A549 (cell line): ENCODE data around the gene MYORG. TPM values are rescaled to one million over a fixed set of nuclear protein-coding genes. Genes with fewer than 3 reads are reported as not detected.
"Not testable (repeated sequence)": the region's sequence is repeated elsewhere in the genome, so short reads cannot be mapped to it uniquely, and the experiment has no call there.

Experiments used
- ATAC-seq, 2 experiments: fragments of 200-7000 bp in 1 of 2; fragments of >200 bp in 1 of 2; cut with Nextera tagmentation in 1 of 2; cut with Tn5 transposase in 1 of 2; 3 replicates each; pipeline versions ENCODE4 v1.8.0 to v1.9.1; 2018 to 2020; ENCODE audit warnings: mild to moderate bottlenecking in 1 of 2, moderate library complexity in 1 of 2
- CTCF ChIA-PET: fragments of 300-600 bp; sonication (Branson Sonifier 250); formaldehyde crosslinking; extraction: SDS; loops from one replicate; lab custom pipeline; 2021; ENCODE audit warnings: antibody characterized with exemption, inconsistent platforms; lab: Yijun Ruan, JAX
- POLR2A ChIA-PET: fragments of 350-600 bp; formaldehyde crosslinking; extraction: SDS; loops from one replicate; lab custom pipeline; 2021; ENCODE audit warnings: antibody characterized with exemption, inconsistent platforms; lab: Yijun Ruan, JAX
- DNase-seq, 2 experiments: peaks; one replicate each; pipeline versions ENCODE4 v3.0.0 to v3.0.0-alpha.2; 2011 to 2016; ENCODE audit warnings: low read depth in 1 of 2, low spot score in 1 of 2
- FAIRE-seq: peaks from 2 replicates; lab custom pipeline; 2011; peaks lifted over from hg19 to GRCh38; lab: Jason Lieb, UNC
- H3K27ac ChIP-seq, 2 experiments: fragments of >200 bp; sonication (Bioruptor Twin); formaldehyde crosslinking; 3 replicates each; pipeline ENCODE4 v1.5.1; 2016 to 2017
- H3K4me1 ChIP-seq: fragments of >200 bp; sonication (Bioruptor Twin); formaldehyde crosslinking; 3 replicates; pipeline ENCODE4 v1.6.1; 2016
- H3K4me2 ChIP-seq: fragments of >200 bp; sonication (Bioruptor Twin); formaldehyde crosslinking; 3 replicates; pipeline ENCODE4 v1.6.1; 2016
- H3K4me3 ChIP-seq: fragments of >200 bp; sonication (Bioruptor Twin); formaldehyde crosslinking; 3 replicates; pipeline ENCODE4 v1.5.1; 2016
- H3K9me3 ChIP-seq: fragments of >200 bp; sonication (Bioruptor Twin); formaldehyde crosslinking; 3 replicates; pipeline ENCODE4 v1.6.1; 2016
- CBX2 ChIP-seq: fragments of 200-600 bp; sonication (generic); IDR thresholded peaks from 2 replicates; pipeline ENCODE4 v1.6.1; 2016; ENCODE audit warnings: low read depth, mild to moderate bottlenecking, borderline replicate concordance
- EHMT2 ChIP-seq: fragments of 200-600 bp; sonication (generic); IDR thresholded peaks from 2 replicates; pipeline ENCODE4 v1.6.1; 2016; ENCODE audit warnings: antibody characterized with exemption, low read depth, mild to moderate bottlenecking, moderate library complexity
- EP300 ChIP-seq, 2 experiments: fragments of >200 bp; sonication (Bioruptor Twin); formaldehyde crosslinking; IDR thresholded peaks; 2 replicates in 1 of 2; 3 replicates in 1 of 2; pipeline ENCODE4 v1.6.1; 2016 to 2017
- FOSL2 ChIP-seq, 2 experiments: fragments of 450-650 bp in 1 of 2; fragments of >200 bp in 1 of 2; sonication (Bioruptor Twin) in 1 of 2; formaldehyde crosslinking; IDR thresholded peaks; 2 replicates each; pipeline versions ENCODE4 v1.5.0 to v1.6.1; 2016 to 2020; ENCODE audit warnings: mild to moderate bottlenecking in 1 of 2, moderate library complexity in 1 of 2
- GATA3 ChIP-seq: IDR thresholded peaks from 2 replicates; pipeline ENCODE4 v1.6.1; 2012; ENCODE audit warnings: borderline replicate concordance
- HDAC2 ChIP-seq: fragments of 200-600 bp; sonication (generic); IDR thresholded peaks from 2 replicates; pipeline ENCODE4 v1.6.1; 2016
- HEYL ChIP-seq: fragments of 250-450 bp; sonication (Bioruptor Pico); IDR thresholded peaks from 2 replicates; pipeline ENCODE4 v1.8.0; 2021; ENCODE audit warnings: mild to moderate bottlenecking, moderate library complexity
- KDM1A ChIP-seq: fragments of 200-600 bp; sonication (generic); IDR thresholded peaks from 2 replicates; pipeline ENCODE4 v1.6.1; 2016; ENCODE audit warnings: low read depth, mild to moderate bottlenecking
- MAFK ChIP-seq: fragments of 450-650 bp; IDR thresholded peaks from 2 replicates; pipeline ENCODE4 v1.6.1; 2014; ENCODE audit not compliant: partially characterized antibody
- NPAS2 ChIP-seq: fragments of 250-450 bp; sonication (Bioruptor Pico); IDR thresholded peaks from 2 replicates; pipeline ENCODE4 v1.8.0; 2022; ENCODE audit warnings: mild to moderate bottlenecking, moderate library complexity, borderline replicate concordance
- NR3C1 ChIP-seq: fragments of >200 bp; sonication (Bioruptor Twin); formaldehyde crosslinking; IDR thresholded peaks from 3 replicates; pipeline ENCODE4 v1.6.1; 2017
- PHF8 ChIP-seq: fragments of 200-600 bp; sonication (generic); IDR thresholded peaks from 2 replicates; pipeline ENCODE4 v1.6.1; 2016; ENCODE audit warnings: low read depth, mild to moderate bottlenecking, antibody characterized with exemption, moderate library complexity, borderline replicate concordance
- RARB ChIP-seq: fragments of 250-450 bp; sonication (Bioruptor Pico); IDR thresholded peaks from 2 replicates; pipeline ENCODE4 v1.8.0; 2021; ENCODE audit warnings: mild to moderate bottlenecking, moderate library complexity
- RCOR1 ChIP-seq: fragments of 150-350 bp; IDR thresholded peaks from 2 replicates; pipeline ENCODE4 v1.6.1; 2014; ENCODE audit warnings: antibody characterized with exemption, low read length, low read depth
- RFX5 ChIP-seq: fragments of 450-650 bp; IDR thresholded peaks from 2 replicates; pipeline ENCODE4 v1.7.1; 2014; ENCODE audit warnings: antibody characterized with exemption, mild to moderate bottlenecking, moderate library complexity
- RNF2 ChIP-seq: fragments of 200-600 bp; sonication (generic); IDR thresholded peaks from 2 replicates; pipeline ENCODE4 v1.6.1; 2016; ENCODE audit warnings: low read depth, mild to moderate bottlenecking, antibody characterized with exemption, moderate library complexity, borderline replicate concordance
- TFCP2L1 ChIP-seq: fragments of 250-450 bp; sonication (Bioruptor Pico); IDR thresholded peaks from 2 replicates; pipeline ENCODE4 v1.5.0; 2021; ENCODE audit warnings: mild to moderate bottlenecking
- TP53 ChIP-seq: fragments of 250-450 bp; sonication (Bioruptor Pico); IDR thresholded peaks from 2 replicates; pipeline ENCODE4 v1.5.0; 2021; ENCODE audit warnings: mild to moderate bottlenecking, moderate library complexity
- ZFP36 ChIP-seq: fragments of 450-650 bp; IDR thresholded peaks from 2 replicates; pipeline ENCODE4 v1.6.1; 2014; ENCODE audit warnings: borderline replicate concordance; ENCODE audit not compliant: partially characterized antibody
- WGBS: methylation state at CpG from one replicate; pipeline ENCODE4 v1.1.6; 2017; ENCODE audit errors: missing lambda C conversion rate; 5-methylcytosine and 5-hydroxymethylcytosine counted together
- polyA plus RNA-seq, 4 experiments: library from polyadenylated mRNA; depleted of rRNA in 3 of 4; stranded (reverse); fragments of >200 nt; fragmentation: RNase III in 1 of 4; extraction: RNeasy Plus Mini Kit Qiagen cat#74134 plus additional on column Dnase treatment in 1 of 4; gene quantifications; 2 replicates in 3 of 4; 3 replicates in 1 of 4; pipeline ENCODE4 v1.2.3, GENCODE V29; 2011 to 2017
- TF ChIP-seq, protein P1 (sequence below): fragments of 150-350 bp; IDR thresholded peaks from 2 replicates; pipeline ENCODE4 v1.6.1; 2014; ENCODE audit warnings: low read depth, mild to moderate bottlenecking, low read length
- TF ChIP-seq, protein P2 (sequence below): fragments of 250-450 bp; sonication (Bioruptor Pico); IDR thresholded peaks from 2 replicates; pipeline ENCODE4 v1.5.0; 2021; ENCODE audit warnings: mild to moderate bottlenecking, moderate library complexity, borderline replicate concordance
- TF ChIP-seq, protein P3 (sequence below): IDR thresholded peaks from 2 replicates; pipeline ENCODE4 v1.6.1; 2012
- TF ChIP-seq, protein P4 (sequence below): fragments of >200 bp; sonication (Bioruptor Twin); formaldehyde crosslinking; IDR thresholded peaks from 2 replicates; pipeline ENCODE4 v1.6.1; 2016

MYORG gene
- polyA plus RNA-seq, 2 of the 4 experiments (the other 2 are of a cell fraction), result 2.2 to 4.1 TPM

DNA sequence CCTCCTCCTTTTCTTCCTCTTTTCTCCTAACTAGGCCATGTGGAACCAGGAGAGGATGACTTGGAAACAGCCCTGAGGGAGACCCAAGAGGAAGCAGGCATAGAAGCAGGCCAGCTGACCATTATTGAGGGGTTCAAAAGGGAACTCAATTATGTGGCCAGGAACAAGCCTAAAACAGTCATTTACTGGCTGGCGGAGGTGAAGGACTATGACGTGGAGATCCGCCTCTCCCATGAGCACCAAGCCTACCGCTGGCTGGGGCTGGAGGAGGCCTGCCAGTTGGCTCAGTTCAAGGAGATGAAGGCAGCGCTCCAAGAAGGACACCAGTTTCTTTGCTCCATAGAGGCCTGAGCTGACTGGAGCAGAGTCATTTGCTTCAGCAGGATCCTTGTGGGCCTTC lies 33.6 kb downstream of the MYORG start:
- ATAC-seq, result no peak
- CTCF ChIA-PET, result interaction anchor here (1.0 to 23.6 kb wide), 6 partner anchors 11 to 260 kb away, joined by 3 to 417 read pairs (median 6); partner anchors contain the start of gene MYORG

DNA sequence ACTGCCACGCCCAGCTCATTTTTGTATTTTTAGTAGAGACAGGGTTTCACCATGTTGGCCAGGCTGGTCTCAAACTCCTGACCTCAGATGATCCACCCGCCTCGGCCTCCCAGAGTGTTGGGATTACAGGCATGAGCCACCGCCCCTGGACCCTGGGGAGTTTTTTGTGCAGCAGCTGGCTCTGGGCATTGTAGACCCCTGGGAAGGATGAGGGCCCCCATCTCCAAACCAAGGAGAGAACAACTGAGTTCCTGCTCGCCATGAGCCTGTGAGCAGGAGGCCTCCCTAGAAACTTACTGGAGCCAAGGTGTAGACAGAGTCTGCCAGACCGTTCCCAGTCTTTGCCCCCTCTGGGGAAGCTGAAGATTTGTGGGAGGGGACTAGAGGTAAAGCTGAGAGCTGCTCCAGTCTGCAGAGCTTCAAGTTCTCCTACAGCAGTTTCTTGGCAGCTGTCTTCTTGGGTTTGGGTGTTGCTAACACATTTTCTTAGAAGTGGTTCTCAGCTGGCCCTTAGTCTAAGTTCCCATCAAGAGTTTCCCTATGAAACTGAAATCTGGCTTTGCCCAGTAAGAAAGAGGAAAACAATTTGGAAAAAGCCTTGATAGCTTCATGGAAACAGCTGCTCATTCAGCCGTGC lies 34.9 kb downstream of the MYORG start:
- DNase-seq (no peak), FAIRE-seq (no peak), ATAC-seq (no peak)
- TF ChIP-seq RCOR1, result no peak
- Histone ChIP-seq H3K4me3 (no peak overlapping the region), H3K27ac (no peak overlapping the region), H3K4me2 (no peak overlapping the region), H3K4me1 (no peaks in the 10 kb centered on the region), H3K9me3 (no peaks in the 10 kb centered on the region)
- ChIA-PET POLR2A (no interaction called here), CTCF (interaction anchor here (1.1 to 23.6 kb wide), 4 partner anchors 9 to 250 kb away, joined by 3 to 417 read pairs (median 28); partner anchors contain the start of gene MYORG)
- 92% methylated on average over 7 of the region's 7 CpGs for WGBS

More for the DNA sequence above, 33.6 kb downstream of the MYORG start:
- WGBS, result 94% methylated on average over 5 of the region's 5 CpGs
- no peak overlapping the region for H3K4me3 ChIP-seq
- FAIRE-seq, result no peak
- H3K9me3 ChIP-seq, result no peaks in the 10 kb centered on the region
- no peak for DNase-seq
- H3K4me2 ChIP-seq, result no peak overlapping the region
- POLR2A ChIA-PET, result no interaction called here
- no peak for TF ChIP-seq RNF2
- TF ChIP-seq TP53 (CRISPR knock-in tag), result no peak
- no peak for TF ChIP-seq RFX5
- no peak for TF ChIP-seq EP300 (IDR thresholded peaks at IDR 0.05)
- no peak for TF ChIP-seq NR3C1
- no peak for TF ChIP-seq KDM1A
- no peak for TF ChIP-seq GATA3
- TF ChIP-seq, protein P1, sequence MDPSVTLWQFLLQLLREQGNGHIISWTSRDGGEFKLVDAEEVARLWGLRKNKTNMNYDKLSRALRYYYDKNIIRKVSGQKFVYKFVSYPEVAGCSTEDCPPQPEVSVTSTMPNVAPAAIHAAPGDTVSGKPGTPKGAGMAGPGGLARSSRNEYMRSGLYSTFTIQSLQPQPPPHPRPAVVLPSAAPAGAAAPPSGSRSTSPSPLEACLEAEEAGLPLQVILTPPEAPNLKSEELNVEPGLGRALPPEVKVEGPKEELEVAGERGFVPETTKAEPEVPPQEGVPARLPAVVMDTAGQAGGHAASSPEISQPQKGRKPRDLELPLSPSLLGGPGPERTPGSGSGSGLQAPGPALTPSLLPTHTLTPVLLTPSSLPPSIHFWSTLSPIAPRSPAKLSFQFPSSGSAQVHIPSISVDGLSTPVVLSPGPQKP, result no peak
- no peak for TF ChIP-seq HEYL (CRISPR knock-in tag)
- TF ChIP-seq, all 56 proteins: peak for 0
- Histone ChIP-seq H3K4me1 (no peaks in the 10 kb centered on the region), H3K27ac (no peak overlapping the region)

DNA sequence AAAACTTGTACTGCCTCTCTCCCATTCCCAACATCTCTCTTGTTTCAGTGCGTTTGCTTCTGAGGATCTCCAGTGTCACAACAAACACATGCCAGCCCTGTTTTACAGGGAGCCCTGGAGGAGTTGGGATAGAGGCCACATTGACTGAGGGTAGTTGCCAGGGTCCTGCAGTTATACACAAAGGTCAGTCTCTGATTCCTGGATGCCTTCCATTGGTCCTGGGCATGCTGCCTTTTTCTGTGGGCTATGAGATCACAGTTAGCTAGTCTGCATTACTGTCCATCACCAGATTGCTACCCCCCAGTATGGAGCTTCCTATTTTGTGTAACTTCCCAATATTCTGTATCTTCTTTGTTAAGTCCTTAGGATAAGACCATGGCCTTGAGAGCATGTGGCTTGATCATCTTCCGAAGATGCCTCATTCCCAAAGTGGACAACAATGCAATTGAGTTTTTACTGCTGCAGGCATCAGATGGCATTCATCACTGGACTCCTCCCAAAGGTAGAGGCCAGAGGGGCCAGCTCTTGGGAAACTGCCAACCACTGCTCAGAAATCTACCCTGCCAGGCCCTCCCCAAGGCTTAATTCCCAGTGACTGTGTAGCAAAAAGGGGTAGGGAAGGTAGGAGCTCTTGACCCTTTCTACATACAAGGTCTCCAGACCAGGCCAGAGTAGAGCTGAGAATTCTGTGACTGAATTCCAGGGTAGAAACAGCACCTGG lies 37.9 kb downstream of the MYORG start:
- ATAC-seq (no peak), FAIRE-seq (no peak), DNase-seq (no peak)
- CTCF ChIA-PET, result interaction anchor here (0.9 to 23.6 kb wide), 10 partner anchors 6 to 265 kb away, joined by 3 to 417 read pairs (median 6); partner anchors contain the start of gene MYORG
- Histone ChIP-seq H3K4me1 (no peaks in the 10 kb centered on the region), H3K9me3 (no peaks in the 10 kb centered on the region), H3K27ac (no peak overlapping the region), H3K4me2 (no peak overlapping the region), H3K4me3 (no peak overlapping the region)
- POLR2A ChIA-PET, result no interaction called here
- TF ChIP-seq, protein P1, result no peak
- TF ChIP-seq NPAS2 (CRISPR knock-in tag) (no peak), HEYL (CRISPR knock-in tag) (no peak), TP53 (CRISPR knock-in tag) (no peak), PHF8 (no peak), RARB (CRISPR knock-in tag) (no peak), HDAC2 (no peak), TFCP2L1 (CRISPR knock-in tag) (no peak), ZFP36 (no peak), FOSL2 (IDR thresholded peaks at IDR 0.05) (no peak), FOSL2 (CRISPR knock-in tag; IDR thresholded peaks at IDR 0.05) (no peak), MAFK (no peak), CBX2 (no peak), EHMT2 (no peak)
- TF ChIP-seq, protein P2, sequence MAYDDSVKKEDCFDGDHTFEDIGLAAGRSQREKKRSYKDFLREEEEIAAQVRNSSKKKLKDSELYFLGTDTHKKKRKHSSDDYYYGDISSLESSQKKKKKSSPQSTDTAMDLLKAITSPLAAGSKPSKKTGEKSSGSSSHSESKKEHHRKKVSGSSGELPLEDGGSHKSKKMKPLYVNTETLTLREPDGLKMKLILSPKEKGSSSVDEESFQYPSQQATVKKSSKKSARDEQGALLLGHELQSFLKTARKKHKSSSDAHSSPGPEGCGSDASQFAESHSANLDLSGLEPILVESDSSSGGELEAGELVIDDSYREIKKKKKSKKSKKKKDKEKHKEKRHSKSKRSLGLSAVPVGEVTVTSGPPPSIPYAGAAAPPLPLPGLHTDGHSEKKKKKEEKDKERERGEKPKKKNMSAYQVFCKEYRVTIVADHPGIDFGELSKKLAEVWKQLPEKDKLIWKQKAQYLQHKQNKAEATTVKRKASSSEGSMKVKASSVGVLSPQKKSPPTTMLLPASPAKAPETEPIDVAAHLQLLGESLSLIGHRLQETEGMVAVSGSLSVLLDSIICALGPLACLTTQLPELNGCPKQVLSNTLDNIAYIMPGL, result no peak
- TF ChIP-seq, protein P3, sequence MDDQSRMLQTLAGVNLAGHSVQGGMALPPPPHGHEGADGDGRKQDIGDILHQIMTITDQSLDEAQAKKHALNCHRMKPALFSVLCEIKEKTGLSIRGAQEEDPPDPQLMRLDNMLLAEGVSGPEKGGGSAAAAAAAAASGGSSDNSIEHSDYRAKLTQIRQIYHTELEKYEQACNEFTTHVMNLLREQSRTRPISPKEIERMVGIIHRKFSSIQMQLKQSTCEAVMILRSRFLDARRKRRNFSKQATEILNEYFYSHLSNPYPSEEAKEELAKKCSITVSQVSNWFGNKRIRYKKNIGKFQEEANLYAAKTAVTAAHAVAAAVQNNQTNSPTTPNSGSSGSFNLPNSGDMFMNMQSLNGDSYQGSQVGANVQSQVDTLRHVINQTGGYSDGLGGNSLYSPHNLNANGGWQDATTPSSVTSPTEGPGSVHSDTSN, result no peak
- TF ChIP-seq, protein P4, sequence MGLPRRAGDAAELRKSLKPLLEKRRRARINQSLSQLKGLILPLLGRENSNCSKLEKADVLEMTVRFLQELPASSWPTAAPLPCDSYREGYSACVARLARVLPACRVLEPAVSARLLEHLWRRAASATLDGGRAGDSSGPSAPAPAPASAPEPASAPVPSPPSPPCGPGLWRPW, result no peak
- 90% methylated on average over 2 of the region's 2 CpGs for WGBS

DNA sequence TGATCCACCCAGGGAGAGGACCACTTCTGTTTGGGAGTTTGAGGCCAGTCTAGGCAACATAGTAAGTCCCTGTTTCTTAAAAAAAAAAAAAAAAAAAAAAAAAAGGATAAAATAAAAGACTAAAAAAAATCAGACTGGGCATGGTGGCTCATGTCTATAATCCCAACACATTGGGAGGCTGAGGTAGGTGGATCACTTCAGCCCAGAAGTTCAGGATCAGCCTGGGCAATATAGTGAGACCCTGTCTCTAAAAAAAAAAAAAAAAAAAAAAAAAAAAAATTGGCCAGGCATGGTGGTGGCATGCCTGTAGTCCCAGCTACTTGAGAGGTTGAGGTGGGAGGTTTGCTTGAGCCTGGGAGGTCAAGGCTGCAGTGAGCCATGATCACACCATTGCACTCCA lies 38.6 kb downstream of the MYORG start:
- CTCF ChIA-PET, result interaction anchor here (1.0 to 23.6 kb wide), 5 partner anchors 10 to 254 kb away, joined by 3 to 417 read pairs (median 11); partner anchors contain the start of gene MYORG

More for the DNA sequence above, 38.6 kb downstream of the MYORG start:
- not testable (repeated sequence) for DNase-seq, FAIRE-seq, H3K4me2 ChIP-seq, H3K27ac ChIP-seq, H3K9me3 ChIP-seq, ATAC-seq, H3K4me1 ChIP-seq, H3K4me3 ChIP-seq
- POLR2A ChIA-PET, result interaction anchor here (0.6 kb wide), 1 partner anchor 259 kb away, joined by 3 read pairs; no protein-coding TSS in a partner anchor
